GM23338 (cell line): ENCODE measurements around the gene BMS1. TPM values are rescaled to one million over a fixed set of nuclear protein-coding genes. Genes with fewer than 3 reads are reported as not detected.

Experiments used
- ATAC-seq: fragments of 200-7000 bp; cut with Tn5 transposase; 3 replicates; pipeline ENCODE4 v1.9.1; 2020
- DNase-seq: peaks from one replicate; pipeline ENCODE4 v3.0.0-alpha.2; 2015; ENCODE audit warnings: low spot score
- H2AFZ ChIP-seq: fragments of 200-600 bp; sonication (generic); 2 replicates; pipeline ENCODE4 v1.8.0; 2016; ENCODE audit warnings: antibody characterized with exemption, mild to moderate bottlenecking, moderate library complexity
- H3F3A ChIP-seq: fragments of 200-600 bp; sonication (generic); replicated peaks from 2 replicates; pipeline ENCODE4 v1.8.0; 2017; ENCODE audit warnings: antibody characterized with exemption, mixed run types, low read depth
- H3K27ac ChIP-seq: fragments of 200-600 bp; sonication (generic); 2 replicates; pipeline ENCODE4 v1.6.1; 2016; ENCODE audit warnings: low read depth
- H3K27me3 ChIP-seq: fragments of 200-600 bp; sonication (generic); 2 replicates; pipeline ENCODE4 v1.8.0; 2016; ENCODE audit warnings: mild to moderate bottlenecking, mixed run types, moderate library complexity; ENCODE audit not compliant: insufficient read depth
- H3K36me3 ChIP-seq: fragments of 200-600 bp; sonication (generic); 2 replicates; pipeline ENCODE4 v1.8.0; 2016; ENCODE audit warnings: mild to moderate bottlenecking; ENCODE audit not compliant: insufficient read depth
- H3K4me1 ChIP-seq: fragments of 200-600 bp; sonication (generic); 2 replicates; pipeline ENCODE4 v1.8.0; 2016; ENCODE audit warnings: mild to moderate bottlenecking, moderate library complexity; ENCODE audit not compliant: insufficient read depth
- H3K4me2 ChIP-seq: fragments of 200-600 bp; sonication (generic); 2 replicates; pipeline ENCODE4 v1.7.1; 2017; ENCODE audit warnings: mixed run types
- H3K4me3 ChIP-seq: fragments of 200-600 bp; sonication (generic); 2 replicates; pipeline ENCODE4 v1.6.1; 2016; ENCODE audit warnings: mixed run types
- H3K79me2 ChIP-seq: fragments of 200-600 bp; sonication (generic); replicated peaks from 2 replicates; pipeline ENCODE4 v1.8.0; 2017; ENCODE audit warnings: mild to moderate bottlenecking; ENCODE audit not compliant: insufficient read depth
- H3K9me2 ChIP-seq: fragments of 200-600 bp; sonication (generic); 2 replicates; pipeline ENCODE4 v1.8.0; 2017; ENCODE audit not compliant: insufficient read depth
- H4K20me1 ChIP-seq: fragments of 200-600 bp; sonication (generic); replicated peaks from 2 replicates; pipeline ENCODE4 v1.8.0; 2017; ENCODE audit warnings: mild to moderate bottlenecking; ENCODE audit not compliant: insufficient read depth
- H3K27ac Mint-ChIP-seq: 2 replicates; pipeline ENCODE4 v1.8.0; 2020; ENCODE audit warnings: inconsistent platforms, mild to moderate bottlenecking, moderate library complexity, mixed read lengths
- H3K27me3 Mint-ChIP-seq: 3 replicates; pipeline ENCODE4 v1.8.0; 2022; ENCODE audit warnings: low read depth, mild to moderate bottlenecking, moderate library complexity, mixed read lengths, inconsistent platforms; ENCODE audit not compliant: insufficient read depth, poor library complexity
- H3K36me3 Mint-ChIP-seq: 3 replicates; pipeline ENCODE4 v1.8.0; 2021; ENCODE audit warnings: low read depth, mild to moderate bottlenecking, inconsistent platforms, moderate library complexity, mixed read lengths
- H3K4me1 Mint-ChIP-seq: 3 replicates; pipeline ENCODE4 v1.8.0; 2020; ENCODE audit warnings: mild to moderate bottlenecking, inconsistent platforms, mixed read lengths
- H3K4me3 Mint-ChIP-seq: 3 replicates; pipeline ENCODE4 v1.8.0; 2021; ENCODE audit warnings: moderate library complexity, mild to moderate bottlenecking, inconsistent platforms, mixed read lengths
- H3K9me3 Mint-ChIP-seq: 3 replicates; pipeline ENCODE4 v1.8.0; 2020; ENCODE audit warnings: moderate library complexity, mild to moderate bottlenecking, inconsistent platforms, mixed read lengths
- EZH2 ChIP-seq: fragments of 200-600 bp; sonication (generic); IDR thresholded peaks from one replicate; pipeline ENCODE4 v1.8.0; 2017; ENCODE audit warnings: antibody characterized with exemption, mild to moderate bottlenecking, low read depth; ENCODE audit not compliant: unreplicated experiment
- JUNB ChIP-seq: IDR thresholded peaks from one replicate; pipeline ENCODE4 v1.6.1; 2016; ENCODE audit warnings: antibody characterized with exemption; ENCODE audit not compliant: unreplicated experiment
- NANOG ChIP-seq: IDR thresholded peaks from 2 replicates; pipeline ENCODE4 v1.6.1; 2016; ENCODE audit warnings: antibody characterized with exemption, borderline replicate concordance
- POLR2AphosphoS5 ChIP-seq: IDR thresholded peaks from 2 replicates; pipeline ENCODE4 v1.6.1; 2016; ENCODE audit warnings: antibody characterized with exemption, low read depth
- ZNF114 ChIP-seq: fragments of 250-450 bp; sonication (Bioruptor Pico); IDR thresholded peaks from 2 replicates; pipeline ENCODE4 v1.5.0; 2020; ENCODE audit warnings: mild to moderate bottlenecking, moderate library complexity
- ZNF331 ChIP-seq: fragments of 250-450 bp; sonication (Bioruptor Pico); IDR thresholded peaks from 2 replicates; pipeline ENCODE4 v1.5.0; 2020; ENCODE audit warnings: low read depth, mild to moderate bottlenecking, moderate library complexity
- ZNF462 ChIP-seq: fragments of 250-450 bp; sonication (Bioruptor Pico); IDR thresholded peaks from 2 replicates; pipeline ENCODE4 v1.5.0; 2020; ENCODE audit warnings: mild to moderate bottlenecking, moderate library complexity
- polyA plus RNA-seq: library from polyadenylated mRNA; unstranded; fragments of >200 nt; fragmentation: Nextera tagmentation; extraction: Ambion mirVana; gene quantifications from 2 replicates; pipeline ENCODE4 v1.2.1, GENCODE V29; 2016
- total RNA-seq: library from RNA; depleted of rRNA; stranded (reverse); fragments of >200 nt; shearing (Covaris generic); gene quantifications from 2 replicates; pipeline ENCODE4 v1.2.3, GENCODE V29; 2014
- TF ChIP-seq, protein P1 (sequence below), 2 experiments: fragments of 200-600 bp in 1 of 2; sonication (generic) in 1 of 2; conservative IDR thresholded peaks; 2 replicates each; pipeline versions ENCODE4 v1.5.1 to v1.6.1; 2016 to 2017; ENCODE audit warnings: antibody characterized with exemption in 2 of 2, low read depth in 2 of 2, mild to moderate bottlenecking in 2 of 2, moderate library complexity in 1 of 2
- TF ChIP-seq, protein P2 (sequence below): IDR thresholded peaks from 2 replicates; pipeline ENCODE4 v1.6.1; 2016; ENCODE audit warnings: antibody characterized with exemption

Gene BMS1
- total and polyA plus RNA-seq, 2 experiments from 2014 or later = 26.4 to 37.7 TPM

DNA sequence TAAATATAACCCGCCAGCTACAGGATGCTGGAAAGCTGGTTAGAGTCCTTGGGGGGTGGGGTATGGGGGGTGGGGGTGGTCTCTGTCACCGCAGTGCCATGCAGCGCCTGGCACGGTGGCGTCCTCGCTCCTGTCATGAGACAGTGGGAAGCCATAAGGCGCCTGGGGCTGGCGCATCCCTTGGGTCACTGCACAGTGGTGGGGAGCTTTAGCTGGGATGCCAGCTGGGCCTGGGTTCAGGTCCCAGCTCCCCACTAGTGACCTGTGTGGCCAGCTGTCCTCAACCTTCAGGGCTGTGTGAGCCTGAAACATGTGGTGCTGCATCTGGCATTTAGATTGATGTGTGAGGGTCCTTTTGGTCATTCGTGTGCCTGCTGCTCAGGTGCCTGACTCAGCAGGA lies 93.9 kb downstream of the BMS1 start:
- H3K36me3 Mint-ChIP-seq = no peaks in the 10 kb centered on the region; the same call in 2 of the 3 replicates

More for the DNA sequence above, 93.9 kb downstream of the BMS1 start:
- no peak overlapping the region for H2AFZ ChIP-seq
- H3K27ac Mint-ChIP-seq = no peak overlapping the region
- H3K4me3 Mint-ChIP-seq = no peak overlapping the region
- no peaks in the 10 kb centered on the region for H4K20me1 ChIP-seq
- no peaks in the 10 kb centered on the region for H3K27me3 ChIP-seq
- H3K36me3 ChIP-seq = no peaks in the 10 kb centered on the region
- H3K27me3 Mint-ChIP-seq = peaks cover 6% of the 10 kb centered on the region
- DNase-seq (no peak), ATAC-seq (no peak)
- H3K9me2 ChIP-seq = no peaks in the 10 kb centered on the region
- TF ChIP-seq ZNF331 (CRISPR knock-in tag) (no peak), JUNB (no peak), ZNF114 (no peak), POLR2AphosphoS5 (no peak), ZNF462 (CRISPR knock-in tag) (no peak), NANOG (no peak), EZH2 (no peak)
- TF ChIP-seq, protein P1, sequence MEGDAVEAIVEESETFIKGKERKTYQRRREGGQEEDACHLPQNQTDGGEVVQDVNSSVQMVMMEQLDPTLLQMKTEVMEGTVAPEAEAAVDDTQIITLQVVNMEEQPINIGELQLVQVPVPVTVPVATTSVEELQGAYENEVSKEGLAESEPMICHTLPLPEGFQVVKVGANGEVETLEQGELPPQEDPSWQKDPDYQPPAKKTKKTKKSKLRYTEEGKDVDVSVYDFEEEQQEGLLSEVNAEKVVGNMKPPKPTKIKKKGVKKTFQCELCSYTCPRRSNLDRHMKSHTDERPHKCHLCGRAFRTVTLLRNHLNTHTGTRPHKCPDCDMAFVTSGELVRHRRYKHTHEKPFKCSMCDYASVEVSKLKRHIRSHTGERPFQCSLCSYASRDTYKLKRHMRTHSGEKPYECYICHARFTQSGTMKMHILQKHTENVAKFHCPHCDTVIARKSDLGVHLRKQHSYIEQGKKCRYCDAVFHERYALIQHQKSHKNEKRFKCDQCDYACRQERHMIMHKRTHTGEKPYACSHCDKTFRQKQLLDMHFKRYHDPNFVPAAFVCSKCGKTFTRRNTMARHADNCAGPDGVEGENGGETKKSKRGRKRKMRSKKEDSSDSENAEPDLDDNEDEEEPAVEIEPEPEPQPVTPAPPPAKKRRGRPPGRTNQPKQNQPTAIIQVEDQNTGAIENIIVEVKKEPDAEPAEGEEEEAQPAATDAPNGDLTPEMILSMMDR (conservative IDR thresholded peaks at IDR 0.05; ENCODE audit: low read depth in 2 of 2) = no peak
- TF ChIP-seq, protein P2, sequence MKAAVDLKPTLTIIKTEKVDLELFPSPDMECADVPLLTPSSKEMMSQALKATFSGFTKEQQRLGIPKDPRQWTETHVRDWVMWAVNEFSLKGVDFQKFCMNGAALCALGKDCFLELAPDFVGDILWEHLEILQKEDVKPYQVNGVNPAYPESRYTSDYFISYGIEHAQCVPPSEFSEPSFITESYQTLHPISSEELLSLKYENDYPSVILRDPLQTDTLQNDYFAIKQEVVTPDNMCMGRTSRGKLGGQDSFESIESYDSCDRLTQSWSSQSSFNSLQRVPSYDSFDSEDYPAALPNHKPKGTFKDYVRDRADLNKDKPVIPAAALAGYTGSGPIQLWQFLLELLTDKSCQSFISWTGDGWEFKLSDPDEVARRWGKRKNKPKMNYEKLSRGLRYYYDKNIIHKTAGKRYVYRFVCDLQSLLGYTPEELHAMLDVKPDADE = no peak
- H3K27ac ChIP-seq = no peak overlapping the region
- H3K9me3 Mint-ChIP-seq = peaks cover 3% of the 10 kb centered on the region; the same call in 1 of the 3 replicates
- no peak overlapping the region for H3K4me2 ChIP-seq
- no peaks in the 10 kb centered on the region for H3K79me2 ChIP-seq
- no peaks in the 10 kb centered on the region for H3K4me1 ChIP-seq
- peaks cover 9% of the 10 kb centered on the region for H3K4me1 Mint-ChIP-seq
- H3F3A ChIP-seq = no peaks in the 10 kb centered on the region
- no peak overlapping the region for H3K4me3 ChIP-seq
